ENCODE measurements around the gene GHSR. TPM values are rescaled to one million over a fixed set of nuclear protein-coding genes. Genes with fewer than 3 reads are reported as not detected.
"Not testable (repeated sequence)": the region's sequence is repeated elsewhere in the genome, so short reads cannot be mapped to it uniquely, and the experiment has no call there.

GHSR gene, protein sequence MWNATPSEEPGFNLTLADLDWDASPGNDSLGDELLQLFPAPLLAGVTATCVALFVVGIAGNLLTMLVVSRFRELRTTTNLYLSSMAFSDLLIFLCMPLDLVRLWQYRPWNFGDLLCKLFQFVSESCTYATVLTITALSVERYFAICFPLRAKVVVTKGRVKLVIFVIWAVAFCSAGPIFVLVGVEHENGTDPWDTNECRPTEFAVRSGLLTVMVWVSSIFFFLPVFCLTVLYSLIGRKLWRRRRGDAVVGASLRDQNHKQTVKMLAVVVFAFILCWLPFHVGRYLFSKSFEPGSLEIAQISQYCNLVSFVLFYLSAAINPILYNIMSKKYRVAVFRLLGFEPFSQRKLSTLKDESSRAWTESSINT
- total RNA-seq (2014; rRNA removed; shearing (Covaris generic)) = not detected in 2 replicates

DNA sequence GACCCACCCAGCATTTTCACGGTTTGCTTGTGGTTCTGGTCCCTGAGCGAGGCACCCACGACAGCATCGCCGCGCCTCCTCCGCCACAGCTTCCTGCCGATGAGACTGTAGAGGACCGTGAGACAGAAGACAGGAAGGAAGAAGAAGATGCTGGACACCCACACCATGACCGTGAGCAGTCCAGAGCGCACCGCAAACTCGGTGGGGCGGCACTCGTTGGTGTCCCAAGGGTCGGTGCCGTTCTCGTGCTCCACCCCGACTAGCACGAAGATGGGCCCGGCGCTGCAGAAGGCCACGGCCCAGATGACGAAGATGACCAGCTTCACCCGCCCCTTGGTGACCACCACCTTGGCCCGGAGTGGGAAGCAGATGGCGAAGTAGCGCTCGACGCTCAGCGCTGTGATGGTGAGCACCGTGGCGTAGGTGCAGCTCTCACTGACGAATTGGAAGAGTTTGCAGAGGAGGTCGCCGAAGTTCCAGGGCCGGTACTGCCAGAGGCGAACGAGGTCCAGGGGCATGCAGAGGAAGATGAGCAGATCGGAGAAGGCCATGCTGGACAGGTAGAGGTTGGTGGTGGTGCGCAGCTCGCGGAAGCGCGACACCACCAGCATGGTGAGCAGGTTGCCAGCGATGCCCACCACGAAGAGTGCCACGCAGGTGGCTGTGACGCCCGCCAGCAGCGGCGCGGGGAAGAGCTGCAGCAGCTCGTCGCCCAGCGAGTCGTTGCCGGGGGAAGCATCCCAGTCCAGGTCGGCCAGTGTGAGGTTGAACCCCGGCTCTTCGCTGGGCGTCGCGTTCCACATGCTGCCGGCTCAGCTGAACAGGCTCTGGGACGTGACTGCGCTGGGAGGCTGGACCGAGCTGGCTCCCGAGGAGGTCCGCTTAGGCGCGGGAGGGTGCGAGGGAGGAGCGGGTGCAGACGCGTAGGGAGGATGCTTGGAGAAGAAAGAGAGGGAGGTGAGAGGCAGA, at the start of gene GHSR:
GHSR (minus strand) TSS at position 846 of the 969 bp plus-strand sequence; CDS start at position 803, 43 bp downstream.
- DNase-seq (ENCODE audit: low spot score) = no peak
- in situ Hi-C loops (cut with HindIII; ENCODE audit: low sequenced_read_pairs) = no loop called here

- in situ Hi-C loops (cut with HindIII; ENCODE audit: low sequenced_read_pairs) = not testable (repeated sequence)
- peak; percentile 44 for DNase-seq (ENCODE audit: low spot score)
Observed at GRCh38 chr3:172490198-172490669, 42.0 kb upstream of the GHSR start.

DNA sequence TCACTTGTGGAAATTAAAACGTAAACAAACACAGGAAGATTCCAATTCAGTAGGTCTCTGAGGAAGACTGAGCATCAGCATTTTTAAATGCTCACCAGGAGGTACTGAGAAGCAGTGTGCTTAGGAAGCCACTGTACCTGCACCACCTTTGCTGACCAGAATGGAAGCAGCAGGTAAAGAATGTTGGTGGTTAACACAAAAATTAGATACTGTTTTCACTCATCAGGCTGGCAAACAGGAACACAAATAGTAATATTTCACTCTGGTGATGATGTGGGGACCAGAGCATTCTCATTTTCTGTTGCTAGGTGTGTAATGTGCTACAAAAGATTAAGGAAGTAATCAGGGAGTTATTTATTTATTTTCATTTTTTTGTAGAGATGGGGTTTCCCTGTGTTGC, 29.9 kb upstream of the GHSR start:
- no peak for DNase-seq (ENCODE audit: low spot score)
- in situ Hi-C loops (cut with HindIII; ENCODE audit: low sequenced_read_pairs) = no loop called here

DNA sequence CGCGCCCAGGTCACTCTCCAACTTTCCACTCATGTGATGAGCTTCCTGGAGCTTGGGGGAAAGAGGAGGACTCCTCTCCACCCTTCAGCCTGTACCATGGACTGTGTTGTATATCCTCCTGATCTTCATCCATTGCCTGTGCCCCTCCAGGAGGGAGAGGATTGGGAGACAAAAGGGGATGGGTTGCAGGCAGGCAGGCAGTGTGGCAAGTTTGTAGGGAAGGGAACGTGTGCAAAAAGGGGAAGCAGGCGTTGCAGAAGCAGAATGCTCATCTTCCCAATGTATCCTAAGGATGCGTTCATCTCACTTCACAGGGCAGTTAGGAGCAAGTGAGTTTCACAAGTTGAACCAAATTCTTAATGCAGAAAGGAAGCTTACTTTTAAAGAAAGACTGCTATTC, 28.1 kb upstream of the GHSR start:
- in situ Hi-C loops (cut with HindIII; ENCODE audit: low sequenced_read_pairs) = no loop called here

GRCh38 chr3:172475703-172476102, 27.4 kb upstream of the GHSR start:
- DNase-seq (ENCODE audit: low spot score) = no peak
- in situ Hi-C loops (cut with HindIII; ENCODE audit: low sequenced_read_pairs) = no loop called here

More for the DNA sequence above, 28.1 kb upstream of the GHSR start:
- DNase-seq (ENCODE audit: low spot score) = no peak

GRCh38 chr3:172471903-172472302, 23.6 kb upstream of the GHSR start:
- in situ Hi-C loops (cut with HindIII; ENCODE audit: low sequenced_read_pairs) = no loop called here
- no peak for DNase-seq (ENCODE audit: low spot score)

DNA sequence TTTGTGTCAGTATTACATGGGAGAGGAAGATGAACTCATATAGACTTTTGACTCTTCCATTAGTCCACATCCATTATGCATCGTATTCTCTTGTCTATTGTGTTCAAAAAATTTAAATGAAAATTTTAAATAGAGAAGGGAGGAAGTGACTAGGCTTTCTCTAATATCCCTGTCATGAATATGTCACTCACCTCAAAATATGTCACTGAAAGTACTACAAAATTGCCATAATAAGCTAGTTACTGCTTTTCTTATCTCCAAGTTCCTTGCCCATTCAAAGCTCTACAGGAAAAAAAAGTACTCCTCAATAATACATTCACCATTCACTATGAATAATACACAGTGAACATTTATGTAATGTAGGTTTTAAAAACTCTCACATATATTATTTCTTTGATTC, 22.3 kb upstream of the GHSR start:
- in situ Hi-C loops (cut with HindIII; ENCODE audit: low sequenced_read_pairs) = no loop called here
- no peak for DNase-seq (ENCODE audit: low spot score)

DNA sequence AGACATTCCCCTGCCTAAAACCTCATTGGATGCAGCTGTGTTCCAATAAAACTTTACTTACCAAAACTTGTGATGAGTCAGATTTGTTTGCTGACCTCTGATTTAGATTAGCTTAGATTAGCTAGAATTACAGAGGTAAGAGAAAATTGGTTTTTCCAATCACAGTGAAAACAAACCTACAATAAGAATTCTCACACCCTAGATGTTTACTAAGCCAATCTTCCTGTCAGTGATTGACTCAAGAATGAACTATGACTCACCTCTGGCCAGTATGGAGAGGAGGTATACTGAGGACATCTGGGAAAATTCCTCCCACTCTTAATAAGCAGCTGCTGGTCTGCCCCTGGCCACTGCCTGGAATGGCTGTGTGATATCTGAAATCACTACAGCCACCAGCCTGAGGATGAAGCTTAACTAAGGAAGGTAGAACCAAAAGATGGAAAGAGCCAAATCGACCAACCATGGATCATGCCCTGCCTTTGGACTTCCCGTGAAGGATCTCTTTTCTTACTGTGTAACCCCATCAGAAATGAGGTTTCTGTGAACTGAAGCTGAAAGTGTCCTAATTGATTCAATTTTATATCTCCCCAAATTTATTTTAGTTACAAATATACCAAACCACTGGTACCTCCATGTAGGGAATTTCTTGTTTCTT, 19.0 kb upstream of the GHSR start:
- in situ Hi-C loops (cut with HindIII; ENCODE audit: low sequenced_read_pairs) = no loop called here
- DNase-seq (ENCODE audit: low spot score) = no peak

- in situ Hi-C loops (cut with HindIII; ENCODE audit: low sequenced_read_pairs) = no loop called here
- DNase-seq (ENCODE audit: low spot score) = no peak
Observed at GRCh38 chr3:172466553-172467130, 18.4 kb upstream of the GHSR start.

DNA sequence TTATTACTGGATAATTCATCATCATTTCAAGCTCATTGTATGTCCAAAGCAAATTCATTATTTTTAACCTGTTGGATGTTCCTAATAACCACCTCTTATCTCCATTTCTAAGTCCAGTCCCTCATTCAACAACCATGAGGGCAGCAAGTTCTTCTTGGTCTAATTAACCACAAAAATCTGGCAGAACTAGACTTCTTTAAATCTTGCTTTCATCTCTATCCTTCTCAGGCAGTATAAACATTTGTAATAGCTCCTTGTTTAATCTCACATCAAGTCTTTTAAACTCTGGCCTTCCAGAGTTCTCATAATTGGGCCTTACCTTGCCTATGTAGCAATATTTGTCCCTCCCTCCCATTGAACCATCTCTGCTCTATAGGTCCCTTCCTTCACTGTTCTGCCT, 17.0 kb upstream of the GHSR start:
- no peak for DNase-seq (ENCODE audit: low spot score)
- in situ Hi-C loops (cut with HindIII; ENCODE audit: low sequenced_read_pairs) = no loop called here

GRCh38 chr3:172464306-172464705, 16.1 kb upstream of the GHSR start:
- DNase-seq (ENCODE audit: low spot score) = no peak
- in situ Hi-C loops (cut with HindIII; ENCODE audit: low sequenced_read_pairs) = no loop called here

GRCh38 chr3:172461530-172462138, 13.4 kb upstream of the GHSR start:
- in situ Hi-C loops (cut with HindIII; ENCODE audit: low sequenced_read_pairs) = no loop called here

GRCh38 chr3:172456404-172456803, 8.1 kb upstream of the GHSR start:
- in situ Hi-C loops (cut with HindIII; ENCODE audit: low sequenced_read_pairs) = no loop called here

More at GRCh38 chr3:172461530-172462138, 13.4 kb upstream of the GHSR start:
- peak; percentile 25 for DNase-seq (ENCODE audit: low spot score)

GRCh38 chr3:172454180-172454579, 5.9 kb upstream of the GHSR start:
- in situ Hi-C loops (cut with HindIII; ENCODE audit: low sequenced_read_pairs) = no loop called here

More at GRCh38 chr3:172456404-172456803, 8.1 kb upstream of the GHSR start:
- DNase-seq (ENCODE audit: low spot score) = no peak

GRCh38 chr3:172449466-172450149, 1.4 kb upstream of the GHSR start:
- no peak for DNase-seq (ENCODE audit: low spot score)
- in situ Hi-C loops (cut with HindIII; ENCODE audit: low sequenced_read_pairs) = no loop called here

More at GRCh38 chr3:172454180-172454579, 5.9 kb upstream of the GHSR start:
- no peak for DNase-seq (ENCODE audit: low spot score)

GRCh38 chr3:172448661-172449465, 607 bp upstream of the GHSR start:
- no peak for DNase-seq (ENCODE audit: low spot score)
- in situ Hi-C loops (cut with HindIII; ENCODE audit: low sequenced_read_pairs) = no loop called here

DNA sequence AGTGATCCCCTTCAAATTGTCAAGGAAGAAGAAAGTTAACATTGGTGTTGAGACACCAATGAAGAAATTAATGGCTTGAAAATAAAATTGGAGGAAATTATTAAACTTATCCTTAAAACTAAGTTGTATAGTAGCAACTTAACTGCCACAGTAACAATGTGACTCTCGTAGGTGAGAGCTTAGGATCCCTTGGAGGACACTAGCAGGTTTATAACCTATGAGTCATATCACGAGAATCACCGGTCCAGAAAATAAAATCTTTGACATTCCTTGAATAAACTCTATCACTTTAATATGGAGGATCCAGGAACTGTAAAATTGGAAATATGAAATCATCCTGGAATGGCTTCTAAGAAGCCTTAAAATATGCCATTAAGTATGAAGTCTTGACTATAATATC, 2.1 kb downstream of the GHSR start:
- no peak for DNase-seq (ENCODE audit: low spot score)
- in situ Hi-C loops (cut with HindIII; ENCODE audit: low sequenced_read_pairs) = no loop called here
